H9 (cell line): Measurements from ENCODE around the gene MAPKAPK2. TPM values are rescaled to one million over a fixed set of nuclear protein-coding genes. Genes with fewer than 3 reads are reported as not detected.

ENCODE experiments used
- DNase-seq: peaks from one replicate; pipeline ENCODE4 v3.0.0-alpha.2; 2017
- H2AFZ ChIP-seq: one replicate; pipeline ENCODE4 v1.6.1; 2013; ENCODE audit warnings: mild to moderate bottlenecking, low read length, control low read depth, moderate library complexity
- H2AK5ac ChIP-seq: 2 replicates; pipeline ENCODE4 v1.6.1; 2013; ENCODE audit warnings: low read length, control low read depth, mixed read lengths; ENCODE audit not compliant: insufficient read length
- H2BK120ac ChIP-seq: one replicate; pipeline ENCODE4 v1.6.1; 2013; ENCODE audit warnings: low read depth, mild to moderate bottlenecking, low read length, control low read depth, inconsistent platforms; ENCODE audit not compliant: poor library complexity, severe bottlenecking
- H2BK12ac ChIP-seq: 2 replicates; pipeline ENCODE4 v1.6.1; 2013; ENCODE audit warnings: low read length, control low read depth, mixed read lengths, low read depth; ENCODE audit not compliant: insufficient read length
- H2BK15ac ChIP-seq: 2 replicates; pipeline ENCODE4 v1.6.1; 2013; ENCODE audit warnings: low read depth, low read length, control low read depth
- H2BK20ac ChIP-seq: one replicate; pipeline ENCODE4 v1.6.1; 2013; ENCODE audit warnings: low read depth, mild to moderate bottlenecking, low read length, control low read depth, inconsistent platforms; ENCODE audit not compliant: poor library complexity, severe bottlenecking
- H2BK5ac ChIP-seq: 2 replicates; pipeline ENCODE4 v1.6.1; 2013; ENCODE audit warnings: low read length, control low read depth, mixed read lengths; ENCODE audit not compliant: insufficient read length
- H3K14ac ChIP-seq: 2 replicates; pipeline ENCODE4 v1.6.1; 2013; ENCODE audit warnings: low read length, control low read depth; ENCODE audit not compliant: insufficient read depth
- H3K18ac ChIP-seq: 2 replicates; pipeline ENCODE4 v1.6.1; 2013; ENCODE audit warnings: low read depth, mild to moderate bottlenecking, mixed read lengths, low read length, control low read depth; ENCODE audit not compliant: insufficient read length
- H3K23ac ChIP-seq: 2 replicates; pipeline ENCODE4 v1.6.1; 2013; ENCODE audit warnings: low read length, control low read depth, mixed read lengths, low read depth; ENCODE audit not compliant: insufficient read length
- H3K23me2 ChIP-seq: 2 replicates; pipeline ENCODE4 v1.6.1; 2013; ENCODE audit warnings: low read depth, mild to moderate bottlenecking, mixed read lengths, low read length, control low read depth; ENCODE audit not compliant: insufficient read length, poor library complexity, severe bottlenecking
- H3K27ac ChIP-seq: 2 replicates; pipeline ENCODE4 v1.5.1; 2013; ENCODE audit warnings: low read length, control low read depth, mixed read lengths, low read depth; ENCODE audit not compliant: insufficient read length
- H3K27me3 ChIP-seq: 2 replicates; pipeline ENCODE4 v1.6.1; 2013; ENCODE audit warnings: low read length, control low read depth, inconsistent platforms; ENCODE audit not compliant: insufficient read depth
- H3K4ac ChIP-seq: 2 replicates; pipeline ENCODE4 v1.6.1; 2013; ENCODE audit warnings: low read depth, mild to moderate bottlenecking, control low read depth, inconsistent platforms, low read length, moderate library complexity
- H3K4me1 ChIP-seq: 2 replicates; pipeline ENCODE4 v1.6.1; 2013; ENCODE audit warnings: low read length, control low read depth, inconsistent platforms; ENCODE audit not compliant: insufficient read depth
- H3K4me2 ChIP-seq: 2 replicates; pipeline ENCODE4 v1.6.1; 2013; ENCODE audit warnings: low read length, control low read depth, mixed read lengths; ENCODE audit not compliant: insufficient read length, insufficient read depth
- H3K56ac ChIP-seq: 2 replicates; pipeline ENCODE4 v1.6.1; 2013; ENCODE audit warnings: low read depth, mild to moderate bottlenecking, mixed read lengths, low read length, control low read depth; ENCODE audit not compliant: insufficient read length
- H3K79me1 ChIP-seq: 2 replicates; pipeline ENCODE4 v1.6.1; 2013; ENCODE audit warnings: low read depth, mild to moderate bottlenecking, moderate library complexity, low read length, control low read depth, inconsistent platforms; ENCODE audit not compliant: insufficient read depth, poor library complexity, severe bottlenecking
- H3K79me2 ChIP-seq: 2 replicates; pipeline ENCODE4 v1.6.1; 2013; ENCODE audit warnings: low read length, control low read depth, inconsistent platforms; ENCODE audit not compliant: insufficient read depth
- H3K9ac ChIP-seq: 2 replicates; pipeline ENCODE4 v1.6.1; 2013; ENCODE audit warnings: low read length, control low read depth, mixed read lengths; ENCODE audit not compliant: insufficient read length; ENCODE audit errors: extremely low read depth
- H3K9me3 ChIP-seq: one replicate; pipeline ENCODE4 v1.6.1; 2013; ENCODE audit warnings: low read depth, low read length, inconsistent platforms; ENCODE audit not compliant: control insufficient read depth
- H3T11ph ChIP-seq: one replicate; pipeline ENCODE4 v1.6.1; 2013; ENCODE audit warnings: mild to moderate bottlenecking, low read length, control low read depth, inconsistent platforms
- H4K20me1 ChIP-seq: one replicate; pipeline ENCODE4 v1.6.1; 2013; ENCODE audit not compliant: control insufficient read depth, insufficient read length, insufficient read depth
- H4K5ac ChIP-seq: 2 replicates; pipeline ENCODE4 v1.6.1; 2013; ENCODE audit warnings: low read depth, mild to moderate bottlenecking, mixed read lengths, low read length, control low read depth; ENCODE audit not compliant: insufficient read length
- H4K8ac ChIP-seq: replicated peaks from 2 replicates; pipeline ENCODE4 v1.6.1; 2013; ENCODE audit warnings: low read length, control low read depth, mixed read lengths, low read depth; ENCODE audit not compliant: insufficient read length
- H4K91ac ChIP-seq: 2 replicates; pipeline ENCODE4 v1.6.1; 2013; ENCODE audit warnings: low read depth, mild to moderate bottlenecking, moderate library complexity, mixed read lengths, low read length, control low read depth; ENCODE audit not compliant: insufficient read length
- H3K27ac Mint-ChIP-seq, 3 experiments: 2 replicates in 2 of 3; 3 replicates in 1 of 3; pipeline ENCODE4 v1.8.0; 2020 to 2021; ENCODE audit warnings: mixed read lengths in 3 of 3, mild to moderate bottlenecking in 1 of 3, moderate library complexity in 1 of 3
- H3K27me3 Mint-ChIP-seq: 2 replicates; pipeline ENCODE4 v1.8.0; 2021; ENCODE audit warnings: low read depth, mild to moderate bottlenecking, moderate library complexity, mixed read lengths
- H3K36me3 Mint-ChIP-seq, 3 experiments: 2 replicates in 2 of 3; 3 replicates in 1 of 3; pipeline ENCODE4 v1.8.0; 2020 to 2021; ENCODE audit warnings: low read depth in 3 of 3, mixed read lengths in 3 of 3; ENCODE audit not compliant: insufficient read depth in 1 of 3
- H3K4me1 Mint-ChIP-seq, 2 experiments: 2 replicates each; pipeline ENCODE4 v1.8.0; 2020; ENCODE audit warnings: mixed read lengths in 2 of 2
- H3K4me3 Mint-ChIP-seq, 2 experiments: 2 replicates in 1 of 2; 3 replicates in 1 of 2; pipeline ENCODE4 v1.8.0; 2020 to 2021; ENCODE audit warnings: mild to moderate bottlenecking in 2 of 2, mixed read lengths in 2 of 2, moderate library complexity in 1 of 2
- H3K9me3 Mint-ChIP-seq, 2 experiments: 2 replicates in 1 of 2; 3 replicates in 1 of 2; pipeline ENCODE4 v1.8.0; 2020; ENCODE audit warnings: mild to moderate bottlenecking in 2 of 2, mixed read lengths in 2 of 2, moderate library complexity in 1 of 2
- CTCF ChIP-seq: fragments of 200-600 bp; sonication (generic); conservative IDR thresholded peaks from 3 replicates; pipeline ENCODE4 v1.8.0; 2021; ENCODE audit warnings: antibody characterized with exemption, mild to moderate bottlenecking
- WGBS: extraction: QIAGEN DNeasy Blood & Tissue Kit; methylation state at CpG from one replicate; pipeline ENCODE4 v1.1.7; 2013; ENCODE audit warnings: missing lambda C conversion rate, low lambda C conversion rate, mixed read lengths; ENCODE audit not compliant: insufficient read length; ENCODE audit errors: extremely low coverage; 5-methylcytosine and 5-hydroxymethylcytosine counted together
- total RNA-seq: library from RNA; stranded (reverse); gene quantifications from 2 replicates; pipeline ENCODE4 v1.2.1, GENCODE V29; 2021

Gene MAPKAPK2
- total RNA-seq, 1 experiment from 2014 or later = 50.1 TPM

DNA sequence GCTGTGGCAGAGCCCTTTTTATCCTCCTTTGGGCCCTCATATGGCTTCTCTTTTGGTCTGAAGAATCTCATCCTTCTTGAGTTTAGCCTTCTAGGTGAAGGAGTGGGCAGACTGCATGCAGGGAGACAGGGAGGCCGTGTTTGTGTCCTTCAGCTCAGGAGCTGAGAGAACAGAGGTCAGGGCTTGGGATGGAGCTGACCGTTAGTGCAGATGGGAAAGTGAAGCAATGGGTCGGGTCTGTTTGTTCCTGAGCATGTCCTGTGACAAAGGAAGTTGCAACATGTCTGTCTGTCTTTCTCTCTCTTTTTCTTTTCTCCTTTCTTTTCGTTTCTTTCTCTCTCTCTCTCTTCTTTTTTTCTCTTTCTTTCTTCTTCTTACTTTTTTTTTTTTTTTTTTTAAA lies 14.9 kb downstream of the MAPKAPK2 start:
- Histone ChIP-seq H3K4me1 (peaks cover 13% of the 10 kb centered on the region; the same call in 1 of the 2 replicates), H4K5ac (no peak overlapping the region), H4K20me1 (no peaks in the 10 kb centered on the region), H3K14ac (no peak overlapping the region), H3K18ac (no peak overlapping the region), H3K79me2 (no peaks in the 10 kb centered on the region; the same call in none of the 2 replicates), H3K79me1 (peaks cover 2% of the 10 kb centered on the region), H3K27me3 (no peaks in the 10 kb centered on the region), H4K91ac (no peak overlapping the region), H3K23ac (no peak overlapping the region), H2BK20ac (no peak overlapping the region), H3K4me2 (no peak overlapping the region), H3K27ac (no peak overlapping the region), H2AFZ (no peak overlapping the region), H3K56ac (no peak overlapping the region), H3K9me3 (no peaks in the 10 kb centered on the region), H2AK5ac (no peak overlapping the region), H2BK12ac (no peak overlapping the region), H3T11ph (no peak overlapping the region), H3K4ac (no peak overlapping the region), H2BK15ac (no peak overlapping the region), H2BK5ac (no peak overlapping the region), H4K8ac (no peak overlapping the region), H2BK120ac (no peak overlapping the region), H3K9ac (no peak overlapping the region), H3K23me2 (no peaks in the 10 kb centered on the region)
- peak overlapping the region in 1 of 3 experiments; percentile 86; a peak in 2 of 7 replicates for H3K27ac Mint-ChIP-seq
- no peak for DNase-seq
- H3K36me3 Mint-ChIP-seq = peaks cover 4 to 14% (median 5%) of the 10 kb centered on the region in 3 experiments; a peak in 5 of 7 replicates
- H3K27me3 Mint-ChIP-seq = no peaks in the 10 kb centered on the region
- peaks cover 61 to 64% of the 10 kb centered on the region in 2 experiments for H3K4me1 Mint-ChIP-seq
- no peak overlapping the region for H3K4me3 Mint-ChIP-seq
- no peak for TF ChIP-seq CTCF
- H3K9me3 Mint-ChIP-seq = no peaks in the 10 kb centered on the region
- no CpG with 5 or more reads among the region's 4 CpGs for WGBS
